IgD-negative memory B cell (primary cell): ENCODE data around the gene WDR86. TPM values are rescaled to one million over a fixed set of nuclear protein-coding genes. Genes with fewer than 3 reads are reported as not detected.
A peak's percentile ranks its signal among the peaks of the same experiment; 100 is the strongest.

Experiments
- H3K27ac Mint-ChIP-seq, 3 donors: one replicate each; pipeline ENCODE4 v1.8.0; 2020 to 2022; ENCODE audit warnings: mild to moderate bottlenecking in 3 of 3, mixed read lengths in 3 of 3, moderate library complexity in 1 of 3
- H3K27me3 Mint-ChIP-seq: one replicate; pipeline ENCODE4 v1.8.0; 2021; ENCODE audit warnings: mixed read lengths
- H3K36me3 Mint-ChIP-seq: one replicate; pipeline ENCODE4 v1.8.0; 2020; ENCODE audit warnings: mild to moderate bottlenecking, mixed read lengths
- H3K4me1 Mint-ChIP-seq, 3 donors: one replicate each; pipeline ENCODE4 v1.8.0; 2020 to 2022; ENCODE audit warnings: mixed read lengths in 3 of 3, mild to moderate bottlenecking in 1 of 3
- H3K4me3 Mint-ChIP-seq, 4 donors: one replicate each; pipeline ENCODE4 v1.8.0; 2020 to 2022; ENCODE audit warnings: mild to moderate bottlenecking in 4 of 4, mixed read lengths in 4 of 4, moderate library complexity in 3 of 4
- H3K9me3 Mint-ChIP-seq, 3 donors: one replicate each; pipeline ENCODE4 v1.8.0; 2020 to 2021; ENCODE audit warnings: mixed read lengths in 3 of 3, mild to moderate bottlenecking in 1 of 3
- polyA plus RNA-seq: library from polyadenylated mRNA; unstranded; fragments of 300-500 nt; fragmentation: Illumina TruSeq; gene quantifications from one replicate; pipeline ENCODE4 v1.2.3, GENCODE V29; 2021

WDR86 gene
- polyA plus RNA-seq, 1 donor from 2014 or later: 0.54 TPM

GRCh38 chr7:151388430-151388829, 21.4 kb downstream of the WDR86 start:
- Mint-ChIP-seq H3K36me3 (peaks cover 1% of the 10 kb centered on the region), H3K27me3 (peaks cover 29% of the 10 kb centered on the region), H3K4me3 (no peak overlapping the region), H3K9me3 (no peaks in the 10 kb centered on the region), H3K27ac (no peak overlapping the region), H3K4me1 (peaks cover 0 to 5% (median 0%) of the 10 kb centered on the region in 3 donors)

GRCh38 chr7:151388007-151388297, 21.9 kb downstream of the WDR86 start:
- no peak overlapping the region for H3K27ac Mint-ChIP-seq
- no peak overlapping the region for H3K4me3 Mint-ChIP-seq
- peaks cover 1% of the 10 kb centered on the region for H3K36me3 Mint-ChIP-seq
- H3K27me3 Mint-ChIP-seq: peaks cover 30% of the 10 kb centered on the region
- no peaks in the 10 kb centered on the region for H3K9me3 Mint-ChIP-seq
- H3K4me1 Mint-ChIP-seq: peaks cover 0 to 5% (median 0%) of the 10 kb centered on the region in 3 donors

GRCh38 chr7:151387161-151388006, 22.5 kb downstream of the WDR86 start:
- H3K27ac Mint-ChIP-seq: no peak overlapping the region
- no peaks in the 10 kb centered on the region for H3K9me3 Mint-ChIP-seq
- peaks cover under 1 to 7% (median under 1%) of the 10 kb centered on the region in 3 donors for H3K4me1 Mint-ChIP-seq
- peaks cover 35% of the 10 kb centered on the region for H3K27me3 Mint-ChIP-seq
- H3K36me3 Mint-ChIP-seq: peaks cover 1% of the 10 kb centered on the region
- no peak overlapping the region for H3K4me3 Mint-ChIP-seq

GRCh38 chr7:151386301-151387160, 23.3 kb downstream of the WDR86 start:
- peaks cover 36% of the 10 kb centered on the region for H3K27me3 Mint-ChIP-seq
- peaks cover 1% of the 10 kb centered on the region for H3K36me3 Mint-ChIP-seq
- peak overlapping the region in 2 of 3 donors; percentile 23 to 53 for H3K27ac Mint-ChIP-seq
- H3K9me3 Mint-ChIP-seq: no peaks in the 10 kb centered on the region
- peaks cover 4 to 10% (median 4%) of the 10 kb centered on the region in 3 donors for H3K4me1 Mint-ChIP-seq
- no peak overlapping the region for H3K4me3 Mint-ChIP-seq

GRCh38 chr7:151385626-151386300, 24.1 kb downstream of the WDR86 start:
- H3K4me1 Mint-ChIP-seq: peaks cover 5 to 14% (median 7%) of the 10 kb centered on the region in 3 donors
- H3K9me3 Mint-ChIP-seq: no peaks in the 10 kb centered on the region
- no peak overlapping the region for H3K4me3 Mint-ChIP-seq
- peaks cover 1% of the 10 kb centered on the region for H3K36me3 Mint-ChIP-seq
- peak overlapping the region in 2 of 3 donors; percentile 23 to 32 for H3K27ac Mint-ChIP-seq
- H3K27me3 Mint-ChIP-seq: peaks cover 33% of the 10 kb centered on the region

GRCh38 chr7:151384776-151385625, 24.8 kb downstream of the WDR86 start:
- H3K9me3 Mint-ChIP-seq: no peaks in the 10 kb centered on the region
- peaks cover 27% of the 10 kb centered on the region for H3K27me3 Mint-ChIP-seq
- peak overlapping the region in 1 of 3 donors; percentile 96 for H3K27ac Mint-ChIP-seq
- H3K4me3 Mint-ChIP-seq: no peak overlapping the region
- H3K36me3 Mint-ChIP-seq: peaks cover 1% of the 10 kb centered on the region
- H3K4me1 Mint-ChIP-seq: peaks cover 7 to 15% (median 9%) of the 10 kb centered on the region in 3 donors

- H3K4me3 Mint-ChIP-seq: peak overlapping the region in 1 of 4 donors; percentile 62
- H3K27me3 Mint-ChIP-seq: peaks cover 20% of the 10 kb centered on the region
- no peaks in the 10 kb centered on the region for H3K9me3 Mint-ChIP-seq
- H3K4me1 Mint-ChIP-seq: peaks cover 7 to 18% (median 9%) of the 10 kb centered on the region in 3 donors
- H3K27ac Mint-ChIP-seq: peak overlapping the region in 2 of 3 donors; percentile 62 to 96
- H3K36me3 Mint-ChIP-seq: no peaks in the 10 kb centered on the region
These were observed 25.5 kb downstream of the WDR86 start for GRCh38 chr7:151384352-151384697.

- H3K9me3 Mint-ChIP-seq: no peaks in the 10 kb centered on the region
- peak overlapping the region; percentile 62 to 96 (median 67) for H3K27ac Mint-ChIP-seq
- H3K4me3 Mint-ChIP-seq: peak overlapping the region in 1 of 4 donors; percentile 62
- peaks cover 7 to 20% (median 9%) of the 10 kb centered on the region in 3 donors for H3K4me1 Mint-ChIP-seq
- peaks cover 19% of the 10 kb centered on the region for H3K27me3 Mint-ChIP-seq
- H3K36me3 Mint-ChIP-seq: peaks cover under 1% of the 10 kb centered on the region
These were observed 26.0 kb downstream of the WDR86 start for GRCh38 chr7:151383638-151384351.

GRCh38 chr7:151382079-151382885, 27.6 kb downstream of the WDR86 start:
- Mint-ChIP-seq H3K27me3 (peaks cover 16% of the 10 kb centered on the region), H3K27ac (peak overlapping the region; percentile 86 to 96 (median 96)), H3K4me3 (peak overlapping the region; percentile 63 to 93 (median 88)), H3K36me3 (peaks cover 10% of the 10 kb centered on the region), H3K9me3 (no peaks in the 10 kb centered on the region), H3K4me1 (peaks cover 7 to 20% (median 9%) of the 10 kb centered on the region in 3 donors)

GRCh38 chr7:151381348-151382078, 28.3 kb downstream of the WDR86 start:
- Mint-ChIP-seq H3K4me1 (peaks cover 7 to 20% (median 9%) of the 10 kb centered on the region in 3 donors), H3K9me3 (no peaks in the 10 kb centered on the region), H3K27me3 (peaks cover 16% of the 10 kb centered on the region), H3K36me3 (peaks cover 10% of the 10 kb centered on the region), H3K27ac (peak overlapping the region in 2 of 3 donors; percentile 96 to 97), H3K4me3 (peak overlapping the region in 3 of 4 donors; percentile 79 to 91 (median 89))

- H3K27ac Mint-ChIP-seq: peak overlapping the region; percentile 68 to 97 (median 96)
- H3K4me1 Mint-ChIP-seq: peaks cover 7 to 20% (median 9%) of the 10 kb centered on the region in 3 donors
- peaks cover 10% of the 10 kb centered on the region for H3K36me3 Mint-ChIP-seq
- peak overlapping the region; percentile 79 to 92 (median 90) for H3K4me3 Mint-ChIP-seq
- H3K9me3 Mint-ChIP-seq: no peaks in the 10 kb centered on the region
- H3K27me3 Mint-ChIP-seq: peaks cover 16% of the 10 kb centered on the region
These were observed 28.8 kb downstream of the WDR86 start for GRCh38 chr7:151381098-151381347.

GRCh38 chr7:151380199-151381097, 29.4 kb downstream of the WDR86 start:
- Mint-ChIP-seq H3K4me3 (peak overlapping the region; percentile 79 to 92 (median 90)), H3K36me3 (peaks cover 11% of the 10 kb centered on the region), H3K27ac (peak overlapping the region; percentile 68 to 97 (median 96)), H3K27me3 (peaks cover 16% of the 10 kb centered on the region), H3K9me3 (no peaks in the 10 kb centered on the region), H3K4me1 (peaks cover 7 to 20% (median 9%) of the 10 kb centered on the region in 3 donors)
